ENCODE measurements around the gene USB1.

GRCh38 chr16:58048494-58049231, 47.5 kb downstream of the USB1 start:
- TF ChIP-seq EZH2 (IDR thresholded peaks at IDR 0.05; ENCODE audit: low read depth) (no peak), CTCF (conservative IDR thresholded peaks at IDR 0.05) (no peak)
